Breast epithelium (tissue), 3 donors: ENCODE measurements around the gene PSMB4.

Experiments
- CTCF ChIP-seq, 3 donors: fragments of 450-650 bp; IDR thresholded peaks; one replicate each; pipeline ENCODE4 v1.5.1; 2016 to 2017; ENCODE audit warnings: antibody characterized with exemption in 3 of 3, mild to moderate bottlenecking in 3 of 3, moderate library complexity in 3 of 3
- POLR2A ChIP-seq: fragments of 450-650 bp; IDR thresholded peaks from one replicate; pipeline ENCODE4 v1.6.1; 2016; ENCODE audit warnings: antibody characterized with exemption, mild to moderate bottlenecking, moderate library complexity
- POLR2AphosphoS5 ChIP-seq, 3 donors: sonication (generic); formaldehyde crosslinking; IDR thresholded peaks; one replicate each; pipeline ENCODE4 v1.6.1; 2017; ENCODE audit warnings: antibody characterized with exemption in 3 of 3

- no peak for TF ChIP-seq POLR2A
- no peak for TF ChIP-seq CTCF (IDR thresholded peaks at IDR 0.05)
- no peak for TF ChIP-seq POLR2AphosphoS5 (IDR thresholded peaks at IDR 0.05)
These were observed 36.8 kb upstream of the PSMB4 start for GRCh38 chr1:151362308-151363155.
